K562 (cell line): ENCODE results near the gene PPP6R1. TPM values are rescaled to one million over a fixed set of nuclear protein-coding genes. Genes with fewer than 3 reads are reported as not detected.
A peak's percentile ranks its signal among the peaks of the same experiment; 100 is the strongest.

ENCODE experiments used
- CBX3 ChIP-seq, 2 experiments: IDR thresholded peaks; 1 replicate in 1 of 2; 2 replicates in 1 of 2; pipeline ENCODE4 v1.6.1; 2012; ENCODE audit warnings: inconsistent platforms in 2 of 2, low read length in 2 of 2, borderline replicate concordance in 1 of 2, control low read depth in 1 of 2
- DPF2 ChIP-seq: fragments of 450-650 bp; IDR thresholded peaks from 2 replicates; pipeline ENCODE4 v1.6.1; 2016
- FOXP1 ChIP-seq: sonication (generic); formaldehyde crosslinking; IDR thresholded peaks from 2 replicates; pipeline ENCODE4 v1.8.0; 2022; ENCODE audit warnings: mild to moderate bottlenecking, missing genetic modification reagents
- ILF3 ChIP-seq: fragments of 450-650 bp; IDR thresholded peaks from 2 replicates; pipeline ENCODE4 v1.6.1; 2018; ENCODE audit warnings: antibody characterized with exemption, mild to moderate bottlenecking, moderate library complexity, borderline replicate concordance
- MTA1 ChIP-seq: fragments of 450-650 bp; IDR thresholded peaks from 2 replicates; pipeline ENCODE4 v1.6.1; 2017; ENCODE audit warnings: borderline replicate concordance
- OTX1 ChIP-seq: fragments of 450-650 bp; formaldehyde crosslinking; IDR thresholded peaks from 2 replicates; pipeline ENCODE4 v1.4.0; 2022; ENCODE audit warnings: mild to moderate bottlenecking
- PHF8 ChIP-seq: fragments of 200-600 bp; sonication (generic); IDR thresholded peaks from 2 replicates; pipeline ENCODE4 v1.6.1; 2012; ENCODE audit warnings: mixed run types, mild to moderate bottlenecking, inconsistent platforms, low read length, moderate library complexity, borderline replicate concordance
- SAFB ChIP-seq: fragments of 200-400 bp; formaldehyde crosslinking; IDR thresholded peaks from 2 replicates; pipeline ENCODE4 v1.6.1; 2017; ENCODE audit warnings: low read depth, low read length, borderline replicate concordance
- SAP30 ChIP-seq: fragments of 200-600 bp; sonication (generic); IDR thresholded peaks from 2 replicates; pipeline ENCODE4 v1.6.1; 2012; ENCODE audit warnings: borderline replicate concordance, low read depth, mild to moderate bottlenecking, moderate library complexity, low read length, control low read depth, inconsistent platforms; ENCODE audit not compliant: insufficient read depth, poor library complexity, severe bottlenecking
- SMAD4 ChIP-seq: fragments of 250-450 bp; sonication (Bioruptor Pico); conservative IDR thresholded peaks from 2 replicates; pipeline ENCODE4 v1.8.0; 2021; ENCODE audit warnings: inconsistent platforms, mild to moderate bottlenecking, moderate library complexity
- SNIP1 ChIP-seq: fragments of 450-650 bp; IDR thresholded peaks from 2 replicates; pipeline ENCODE4 v1.7.1; 2017; ENCODE audit warnings: low read depth, mild to moderate bottlenecking
- SREBF1 ChIP-seq: fragments of 150-350 bp; IDR thresholded peaks from 2 replicates; pipeline ENCODE4 v1.6.1; 2014; ENCODE audit warnings: antibody characterized with exemption, low read depth, low read length, borderline replicate concordance
- XRCC4 ChIP-seq: IDR thresholded peaks from one replicate; pipeline ENCODE4 v1.6.1; 2011; ENCODE audit not compliant: insufficient read depth, insufficient read length; ENCODE audit errors: extremely low read depth
- ZFX ChIP-seq: sonication (generic); formaldehyde crosslinking; IDR thresholded peaks from 2 replicates; pipeline ENCODE4 v1.8.0; 2022; ENCODE audit warnings: mild to moderate bottlenecking, missing genetic modification reagents, moderate library complexity
- polyA plus RNA-seq, 8 experiments: library from polyadenylated mRNA; depleted of rRNA in 4 of 8; stranded (reverse) in 5 of 8; unstranded in 3 of 8; fragments of >200 nt; fragmentation: Nextera tagmentation in 2 of 8; fragmentation: Illumina TruSeq in 1 of 8; extraction: Ambion mirVana in 2 of 8; extraction: Trizol in 1 of 8; gene quantifications; 2 replicates each; pipeline versions ENCODE4 v1.2.1 to v1.2.3, GENCODE V29; 2011 to 2014; ENCODE audit warnings: inconsistent platforms in 1 of 8, missing spikeins in 1 of 8
- total RNA-seq, 7 experiments: library from RNA; depleted of rRNA in 6 of 7; stranded (reverse); fragments of >200 nt in 6 of 7; fragmentation: Illumina TruSeq in 2 of 7; extraction: Trizol in 2 of 7; gene quantifications; 2 replicates each; pipeline versions ENCODE4 v1.2.1 to v1.2.3, GENCODE V29; 2011 to 2021; ENCODE audit warnings: low replicate concordance in 1 of 7
- TF ChIP-seq, protein P1 (sequence below), 3 experiments: fragments of 200-800 bp in 1 of 3; sonication (Bioruptor generic) in 1 of 3; sonication (generic) in 1 of 3; formaldehyde crosslinking in 1 of 3; IDR thresholded peaks; 2 replicates each; pipeline versions ENCODE4 v1.6.1 to v1.8.0; 2016 to 2022; ENCODE audit warnings: mild to moderate bottlenecking in 2 of 3, missing compliant biosample characterization in 2 of 3, missing genetic modification characterization in 2 of 3, missing genetic modification reagents in 1 of 3
- TF ChIP-seq, protein P2 (sequence below), 2 experiments: fragments of 450-650 bp in 1 of 2; sonication (generic) in 1 of 2; formaldehyde crosslinking; conservative IDR thresholded peaks; 2 replicates each; pipeline versions ENCODE4 v1.4.0 to v1.8.1; 2020 to 2022; ENCODE audit warnings: mild to moderate bottlenecking in 1 of 2, missing genetic modification reagents in 1 of 2
- TF ChIP-seq, protein P3 (sequence below), 2 experiments: fragments of 250-450 bp in 1 of 2; fragments of 450-650 bp in 1 of 2; sonication (Bioruptor Pico) in 1 of 2; IDR thresholded peaks; 2 replicates each; pipeline versions ENCODE4 v1.6.1 to v1.8.0; 2016 to 2021; ENCODE audit warnings: mild to moderate bottlenecking in 2 of 2, moderate library complexity in 2 of 2, missing compliant biosample characterization in 1 of 2, missing genetic modification characterization in 1 of 2
- TF ChIP-seq, protein P4 (sequence below), 2 experiments: IDR thresholded peaks; 2 replicates each; pipeline ENCODE4 v1.6.1; 2012; ENCODE audit warnings: improper control_type of control experiment in 2 of 2, low read depth in 2 of 2, low read length in 2 of 2, borderline replicate concordance in 1 of 2

PPP6R1 gene
- total and polyA plus RNA-seq, 9 of the 15 experiments (the other 6 are each of a cell fraction or from before 2014, with no cell fraction given), result 0.48 to 135 (median 37.2) TPM

DNA sequence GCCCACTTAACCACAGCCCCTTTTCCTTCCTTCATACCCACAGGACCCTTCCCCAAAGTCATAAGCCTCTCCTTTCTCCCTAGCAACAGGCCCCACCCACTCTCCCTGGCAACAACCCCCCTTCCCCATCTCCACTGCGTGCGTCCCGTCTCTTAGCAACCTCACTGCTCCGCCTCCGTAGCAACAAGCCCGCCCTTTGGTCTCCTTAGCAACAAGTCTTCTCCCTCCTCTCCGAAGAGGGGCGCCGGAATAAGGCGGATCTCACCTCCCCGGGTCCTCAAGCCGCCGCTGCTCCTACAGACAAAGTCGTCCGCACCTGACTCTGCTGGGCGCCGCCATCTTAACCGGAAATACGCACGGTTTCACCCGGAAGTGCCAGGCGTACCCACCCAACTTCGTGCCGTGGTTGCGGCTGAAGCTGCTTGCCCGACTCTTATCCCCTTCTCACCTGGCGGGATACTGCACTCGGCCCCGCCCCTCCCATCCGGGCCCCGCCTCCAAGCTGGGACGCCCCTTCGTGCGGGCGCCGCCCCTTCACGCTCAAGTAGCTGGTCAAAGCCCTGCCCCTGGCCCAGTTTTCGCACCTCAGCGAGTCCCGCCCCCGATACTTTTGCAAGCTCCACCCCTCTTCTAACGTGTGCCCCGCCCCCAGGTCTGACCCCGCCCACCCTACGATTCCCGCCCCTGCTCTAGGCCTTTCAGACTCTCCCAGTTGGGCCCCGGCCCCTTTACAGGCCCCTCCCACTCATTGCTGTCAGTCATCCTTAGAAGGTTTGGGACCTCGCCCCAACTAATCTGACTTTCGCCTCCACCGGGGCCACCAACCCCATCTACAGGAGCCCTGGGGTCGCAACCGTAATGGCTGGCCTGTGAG, 21.2 kb upstream of the PPP6R1 start, which contains the start of gene HSPBP1 (continued):
- TF ChIP-seq SREBF1, result 0 out of 2 replicates have a peak, but pooled peaks have one; percentile 41
- TF ChIP-seq DPF2, result no peak
- TF ChIP-seq OTX1, result peak; percentile 58; the same call in 1 of the 2 replicates
- peak; percentile 63; the same call in 1 of the 2 replicates for TF ChIP-seq PHF8
- TF ChIP-seq ZFX (CRISPR knock-in tag), result no peak
- 0 out of 3 replicates have a peak, but pooled peaks of 1 of the 2 experiments have one; percentile 39 for TF ChIP-seq CBX3 (IDR thresholded peaks at IDR 0.05; ENCODE audit: borderline replicate concordance in 1 of 2, low read length in 2 of 2)
- no peak for TF ChIP-seq ILF3
- TF ChIP-seq XRCC4, result no peak
- TF ChIP-seq, protein P1, sequence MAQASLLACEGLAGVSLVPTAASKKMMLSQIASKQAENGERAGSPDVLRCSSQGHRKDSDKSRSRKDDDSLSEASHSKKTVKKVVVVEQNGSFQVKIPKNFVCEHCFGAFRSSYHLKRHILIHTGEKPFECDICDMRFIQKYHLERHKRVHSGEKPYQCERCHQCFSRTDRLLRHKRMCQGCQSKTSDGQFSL (CRISPR knock-in tag; IDR thresholded peaks at IDR 0.05), result 0 out of 2 replicates have a peak, but pooled peaks have one; percentile 34
- TF ChIP-seq, protein P1 (tag; IDR thresholded peaks at IDR 0.05), result no peak
- TF ChIP-seq SMAD4 (CRISPR knock-in tag), result no peak
- TF ChIP-seq, protein P2, sequence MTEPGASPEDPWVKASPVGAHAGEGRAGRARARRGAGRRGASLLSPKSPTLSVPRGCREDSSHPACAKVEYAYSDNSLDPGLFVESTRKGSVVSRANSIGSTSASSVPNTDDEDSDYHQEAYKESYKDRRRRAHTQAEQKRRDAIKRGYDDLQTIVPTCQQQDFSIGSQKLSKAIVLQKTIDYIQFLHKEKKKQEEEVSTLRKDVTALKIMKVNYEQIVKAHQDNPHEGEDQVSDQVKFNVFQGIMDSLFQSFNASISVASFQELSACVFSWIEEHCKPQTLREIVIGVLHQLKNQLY (CRISPR knock-in tag; conservative IDR thresholded peaks at IDR 0.05), result no peak
- TF ChIP-seq SAP30, result peak; percentile 97
- 0 out of 2 replicates have a peak, but pooled peaks have one; percentile 51 for TF ChIP-seq MTA1
- no peak for TF ChIP-seq SNIP1
- TF ChIP-seq, protein P3, sequence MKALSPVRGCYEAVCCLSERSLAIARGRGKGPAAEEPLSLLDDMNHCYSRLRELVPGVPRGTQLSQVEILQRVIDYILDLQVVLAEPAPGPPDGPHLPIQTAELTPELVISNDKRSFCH (CRISPR knock-in tag; IDR thresholded peaks at IDR 0.05), result no peak
- TF ChIP-seq, protein P3 (tag; IDR thresholded peaks at IDR 0.05), result no peak
- TF ChIP-seq FOXP1 (CRISPR knock-in tag), result no peak
- TF ChIP-seq, protein P4, sequence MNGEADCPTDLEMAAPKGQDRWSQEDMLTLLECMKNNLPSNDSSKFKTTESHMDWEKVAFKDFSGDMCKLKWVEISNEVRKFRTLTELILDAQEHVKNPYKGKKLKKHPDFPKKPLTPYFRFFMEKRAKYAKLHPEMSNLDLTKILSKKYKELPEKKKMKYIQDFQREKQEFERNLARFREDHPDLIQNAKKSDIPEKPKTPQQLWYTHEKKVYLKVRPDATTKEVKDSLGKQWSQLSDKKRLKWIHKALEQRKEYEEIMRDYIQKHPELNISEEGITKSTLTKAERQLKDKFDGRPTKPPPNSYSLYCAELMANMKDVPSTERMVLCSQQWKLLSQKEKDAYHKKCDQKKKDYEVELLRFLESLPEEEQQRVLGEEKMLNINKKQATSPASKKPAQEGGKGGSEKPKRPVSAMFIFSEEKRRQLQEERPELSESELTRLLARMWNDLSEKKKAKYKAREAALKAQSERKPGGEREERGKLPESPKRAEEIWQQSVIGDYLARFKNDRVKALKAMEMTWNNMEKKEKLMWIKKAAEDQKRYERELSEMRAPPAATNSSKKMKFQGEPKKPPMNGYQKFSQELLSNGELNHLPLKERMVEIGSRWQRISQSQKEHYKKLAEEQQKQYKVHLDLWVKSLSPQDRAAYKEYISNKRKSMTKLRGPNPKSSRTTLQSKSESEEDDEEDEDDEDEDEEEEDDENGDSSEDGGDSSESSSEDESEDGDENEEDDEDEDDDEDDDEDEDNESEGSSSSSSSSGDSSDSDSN (IDR thresholded peaks at IDR 0.05; ENCODE audit: borderline replicate concordance in 1 of 2, low read depth in 2 of 2, low read length in 2 of 2), result no peak
- TF ChIP-seq SAFB, result no peak
